OCI-LY1 (cell line): ENCODE results near the gene BAIAP2.
A peak's percentile ranks its signal among the peaks of the same experiment; 100 is the strongest.

Source experiments
- H2AFZ ChIP-seq: fragments of 200-600 bp; sonication (generic), shearing (Covaris generic); 2 replicates; pipeline ENCODE4 v1.6.0; 2014; ENCODE audit warnings: antibody characterized with exemption, mild to moderate bottlenecking, low read length
- H3F3A ChIP-seq: fragments of 200-600 bp; sonication (generic), shearing (Covaris generic); 2 replicates; pipeline ENCODE4 v1.6.0; 2014; ENCODE audit warnings: mild to moderate bottlenecking, antibody characterized with exemption, low read length, moderate library complexity; ENCODE audit not compliant: insufficient read depth
- H3K27ac ChIP-seq: fragments of 200-600 bp; sonication (generic); 2 replicates; pipeline ENCODE4 v1.5.1; 2014; ENCODE audit warnings: low read length, mixed run types, mild to moderate bottlenecking, low read depth; ENCODE audit not compliant: poor library complexity, severe bottlenecking
- H3K27me3 ChIP-seq: fragments of 200-600 bp; sonication (generic); 2 replicates; pipeline ENCODE4 v1.6.0; 2014; ENCODE audit warnings: antibody characterized with exemption, mild to moderate bottlenecking, low read length, moderate library complexity; ENCODE audit not compliant: insufficient read depth
- H3K36me3 ChIP-seq: fragments of 200-600 bp; sonication (generic); 2 replicates; pipeline ENCODE4 v1.6.1; 2014; ENCODE audit warnings: mild to moderate bottlenecking, antibody characterized with exemption, low read length, moderate library complexity, mixed read lengths; ENCODE audit not compliant: insufficient read depth
- H3K4me1 ChIP-seq: fragments of 200-600 bp; sonication (generic); 2 replicates; pipeline ENCODE4 v1.5.1; 2014; ENCODE audit warnings: mild to moderate bottlenecking, low read length, moderate library complexity; ENCODE audit not compliant: insufficient read depth, severe bottlenecking
- H3K4me2 ChIP-seq: fragments of 200-600 bp; sonication (generic), shearing (Covaris generic); 2 replicates; pipeline ENCODE4 v1.6.1; 2014; ENCODE audit warnings: low read length
- H3K4me3 ChIP-seq: fragments of 200-600 bp; sonication (generic); 2 replicates; pipeline ENCODE4 v1.5.1; 2014; ENCODE audit warnings: low read length, low read depth, mild to moderate bottlenecking, mixed read lengths; ENCODE audit not compliant: poor library complexity, severe bottlenecking
- H3K79me2 ChIP-seq: fragments of 200-600 bp; shearing (Covaris generic); 2 replicates; pipeline ENCODE4 v1.6.1; 2016; ENCODE audit warnings: mixed run types, low read length, mixed read lengths; ENCODE audit not compliant: insufficient read depth
- H3K9ac ChIP-seq: fragments of 200-600 bp; sonication (generic), shearing (Covaris generic); 2 replicates; pipeline ENCODE4 v1.6.1; 2014; ENCODE audit warnings: mild to moderate bottlenecking, low read length, mixed read lengths
- H3K9me2 ChIP-seq: fragments of 200-600 bp; sonication (generic), shearing (Covaris generic); 2 replicates; pipeline ENCODE4 v1.6.1; 2014; ENCODE audit warnings: low read depth, mild to moderate bottlenecking, low read length, mixed read lengths
- H3K9me3 ChIP-seq: fragments of 200-600 bp; shearing (Covaris generic); 2 replicates; pipeline ENCODE4 v1.6.1; 2014; ENCODE audit warnings: low read length, mixed read lengths
- H4K20me1 ChIP-seq: fragments of 200-600 bp; sonication (generic), shearing (Covaris generic); 2 replicates; pipeline ENCODE4 v1.6.0; 2016; ENCODE audit warnings: mild to moderate bottlenecking, low read length; ENCODE audit not compliant: insufficient read depth
- EZH2 ChIP-seq: fragments of 200-600 bp; sonication (generic), shearing (Covaris generic); IDR thresholded peaks from 2 replicates; pipeline ENCODE4 v1.8.0; 2017; ENCODE audit warnings: borderline replicate concordance, mixed run types, mild to moderate bottlenecking, antibody characterized with exemption, low read length, moderate library complexity, mixed read lengths
- TF ChIP-seq, protein P1 (sequence below): fragments of 200-600 bp; sonication (generic), shearing (Covaris generic); IDR thresholded peaks from 2 replicates; pipeline ENCODE4 v1.5.1; 2017; ENCODE audit warnings: mild to moderate bottlenecking, antibody characterized with exemption, low read length, moderate library complexity, mixed read lengths

The BAIAP2 gene

DNA sequence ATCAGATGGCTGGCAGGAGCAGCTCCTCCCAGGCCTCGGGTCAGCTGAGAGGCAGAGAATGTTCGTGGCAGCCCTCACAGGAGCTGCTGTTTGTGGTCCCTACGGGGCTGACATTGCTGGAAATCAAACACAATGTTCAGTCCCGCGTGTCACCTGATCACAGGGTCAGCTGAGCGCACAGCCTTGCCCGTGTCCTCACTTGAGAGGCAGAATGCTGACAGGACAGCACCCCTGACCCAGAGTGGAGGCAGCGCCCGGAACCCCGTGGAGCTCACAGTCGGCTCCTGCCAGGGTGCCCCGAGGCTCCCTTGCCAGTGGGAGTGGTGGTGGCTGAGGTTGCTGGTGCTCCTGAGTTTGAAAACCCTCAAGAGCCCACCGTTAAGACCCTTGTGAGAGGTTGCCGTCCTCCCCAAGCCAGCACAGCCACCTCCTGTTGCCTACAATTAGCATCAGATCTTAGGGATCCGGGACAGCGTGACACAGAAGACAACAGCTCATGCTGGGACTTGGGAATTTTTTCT lies 47.0 kb upstream of the BAIAP2 start:
- TF ChIP-seq EZH2: no peak
- TF ChIP-seq, protein P1, sequence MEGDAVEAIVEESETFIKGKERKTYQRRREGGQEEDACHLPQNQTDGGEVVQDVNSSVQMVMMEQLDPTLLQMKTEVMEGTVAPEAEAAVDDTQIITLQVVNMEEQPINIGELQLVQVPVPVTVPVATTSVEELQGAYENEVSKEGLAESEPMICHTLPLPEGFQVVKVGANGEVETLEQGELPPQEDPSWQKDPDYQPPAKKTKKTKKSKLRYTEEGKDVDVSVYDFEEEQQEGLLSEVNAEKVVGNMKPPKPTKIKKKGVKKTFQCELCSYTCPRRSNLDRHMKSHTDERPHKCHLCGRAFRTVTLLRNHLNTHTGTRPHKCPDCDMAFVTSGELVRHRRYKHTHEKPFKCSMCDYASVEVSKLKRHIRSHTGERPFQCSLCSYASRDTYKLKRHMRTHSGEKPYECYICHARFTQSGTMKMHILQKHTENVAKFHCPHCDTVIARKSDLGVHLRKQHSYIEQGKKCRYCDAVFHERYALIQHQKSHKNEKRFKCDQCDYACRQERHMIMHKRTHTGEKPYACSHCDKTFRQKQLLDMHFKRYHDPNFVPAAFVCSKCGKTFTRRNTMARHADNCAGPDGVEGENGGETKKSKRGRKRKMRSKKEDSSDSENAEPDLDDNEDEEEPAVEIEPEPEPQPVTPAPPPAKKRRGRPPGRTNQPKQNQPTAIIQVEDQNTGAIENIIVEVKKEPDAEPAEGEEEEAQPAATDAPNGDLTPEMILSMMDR: no peak
- no peaks in the 10 kb centered on the region; the same call in 1 of the 2 replicates for H3K36me3 ChIP-seq
- H3K27ac ChIP-seq: no peak overlapping the region
- H3K9me3 ChIP-seq: no peaks in the 10 kb centered on the region
- no peak overlapping the region for H3K9ac ChIP-seq
- H3K4me3 ChIP-seq: no peak overlapping the region
- no peaks in the 10 kb centered on the region for H3K79me2 ChIP-seq
- no peak overlapping the region for H2AFZ ChIP-seq
- H4K20me1 ChIP-seq: no peaks in the 10 kb centered on the region
- H3F3A ChIP-seq: no peaks in the 10 kb centered on the region
- H3K4me1 ChIP-seq: peaks cover 22% of the 10 kb centered on the region
- no peak overlapping the region for H3K4me2 ChIP-seq
- peaks cover 22% of the 10 kb centered on the region for H3K27me3 ChIP-seq
- H3K9me2 ChIP-seq: no peaks in the 10 kb centered on the region

GRCh38 chr17:80989586-80989913 lies 45.4 kb upstream of the BAIAP2 start:
- H3K9me2 ChIP-seq: no peaks in the 10 kb centered on the region
- H3K9me3 ChIP-seq: no peaks in the 10 kb centered on the region
- H3K36me3 ChIP-seq: no peaks in the 10 kb centered on the region; the same call in 1 of the 2 replicates
- H3K9ac ChIP-seq: no peak overlapping the region
- H3K27ac ChIP-seq: no peak overlapping the region
- H4K20me1 ChIP-seq: no peaks in the 10 kb centered on the region
- no peak overlapping the region for H2AFZ ChIP-seq
- H3K4me3 ChIP-seq: no peak overlapping the region
- H3K79me2 ChIP-seq: no peaks in the 10 kb centered on the region
- TF ChIP-seq, protein P1: no peak
- TF ChIP-seq EZH2: no peak
- H3F3A ChIP-seq: no peaks in the 10 kb centered on the region
- peaks cover 22% of the 10 kb centered on the region for H3K27me3 ChIP-seq
- H3K4me1 ChIP-seq: peaks cover 25% of the 10 kb centered on the region
- H3K4me2 ChIP-seq: peak overlapping the region; percentile 45; the same call in 1 of the 2 replicates

DNA sequence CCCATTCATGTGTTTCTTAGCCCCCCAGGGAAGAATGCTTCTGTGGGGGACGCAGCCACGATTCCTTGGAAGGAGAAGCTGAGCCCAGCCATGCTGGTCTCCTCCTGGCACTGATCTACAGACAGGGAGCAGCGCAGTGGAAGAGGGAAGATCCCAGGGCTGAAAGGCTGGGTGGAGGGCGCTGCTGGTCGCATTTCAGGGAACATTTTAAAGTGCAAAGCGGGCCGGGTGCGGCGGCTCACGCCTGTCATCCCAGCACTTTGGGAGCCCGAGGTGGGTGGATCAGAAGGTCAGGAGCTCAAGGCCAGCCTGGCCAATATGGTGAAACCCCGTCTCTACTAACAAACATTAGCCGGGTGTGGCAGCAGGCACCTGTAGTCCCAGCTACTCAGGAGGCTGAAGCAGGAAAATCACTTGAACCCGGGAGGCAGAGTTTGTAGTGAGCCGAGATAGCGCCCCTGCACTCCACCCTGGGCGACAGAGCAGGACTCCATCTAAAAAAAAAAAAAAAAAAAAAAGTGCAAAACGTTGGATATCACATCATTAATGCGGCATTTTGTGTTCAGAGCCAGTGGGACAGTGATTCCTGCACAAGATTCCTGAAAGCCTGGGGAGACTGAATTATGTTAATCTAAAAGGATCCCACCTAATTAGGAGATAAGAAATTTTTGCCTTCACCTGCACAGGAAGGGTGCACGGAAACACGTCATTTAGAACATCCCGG lies 43.9 kb upstream of the BAIAP2 start:
- no peaks in the 10 kb centered on the region for H3F3A ChIP-seq
- peak overlapping the region; percentile 88 for H3K4me2 ChIP-seq
- H3K27ac ChIP-seq: no peak overlapping the region
- H3K9me2 ChIP-seq: no peaks in the 10 kb centered on the region
- H3K27me3 ChIP-seq: peaks cover 14% of the 10 kb centered on the region
- H3K36me3 ChIP-seq: no peaks in the 10 kb centered on the region; the same call in 1 of the 2 replicates
- no peaks in the 10 kb centered on the region for H4K20me1 ChIP-seq
- H3K4me1 ChIP-seq: peaks cover 25% of the 10 kb centered on the region
- H3K4me3 ChIP-seq: peak overlapping the region; percentile 87
- 0 out of 2 replicates have a peak overlapping the region, but pooled peaks have one; percentile 90 for H2AFZ ChIP-seq
- no peak for TF ChIP-seq EZH2
- TF ChIP-seq, protein P1: no peak
- H3K9me3 ChIP-seq: no peaks in the 10 kb centered on the region
- H3K9ac ChIP-seq: peak overlapping the region; percentile 80; the same call in 1 of the 2 replicates
- H3K79me2 ChIP-seq: no peaks in the 10 kb centered on the region
